Tibial artery (tissue), 4 donors: Measurements from ENCODE around the gene SELPLG.

Experiments
- DNase-seq, 2 donors: peaks; one replicate each; pipeline ENCODE4 v3.0.0-alpha.2; 2019
- H3K27ac ChIP-seq, 2 donors: fragments of 200-600 bp; sonication (generic) in 1 of 2; 1 replicate in 1 of 2; 2 replicates in 1 of 2; pipeline ENCODE4 v1.5.1; 2018 to 2019; ENCODE audit warnings: mild to moderate bottlenecking in 1 of 2
- H3K27me3 ChIP-seq, 2 donors: fragments of 200-600 bp; sonication (generic) in 1 of 2; one replicate each; pipeline versions ENCODE4 v1.5.1 to v1.6.0; 2016 to 2019
- H3K36me3 ChIP-seq, 3 donors: fragments of 200-600 bp; sonication (generic) in 2 of 3; one replicate each; pipeline ENCODE4 v1.5.1; 2016 to 2019; ENCODE audit warnings: mild to moderate bottlenecking in 2 of 3
- H3K4me1 ChIP-seq, 4 donors: fragments of 200-600 bp; sonication (generic) in 2 of 4; 1 replicate in 3 of 4; 2 replicates in 1 of 4; pipeline ENCODE4 v1.5.1; 2016 to 2019
- H3K4me3 ChIP-seq, 2 donors: fragments of 200-600 bp; sonication (generic) in 1 of 2; 1 replicate in 1 of 2; 2 replicates in 1 of 2; pipeline ENCODE4 v1.5.1; 2018 to 2019; ENCODE audit warnings: mild to moderate bottlenecking in 2 of 2
- H3K9me3 ChIP-seq, 3 donors: fragments of 200-600 bp; sonication (generic) in 1 of 3; one replicate each; pipeline ENCODE4 v1.5.1; 2016 to 2019
- CTCF ChIP-seq, 2 experiments: fragments of 200-600 bp in 1 of 2; fragments of 450-650 bp in 1 of 2; IDR thresholded peaks; one replicate each; pipeline ENCODE4 v1.5.1; 2017 to 2019; ENCODE audit warnings: antibody characterized with exemption in 2 of 2, mild to moderate bottlenecking in 1 of 2, moderate library complexity in 1 of 2
- intact Hi-C: fragments of 100-400 bp; cut with DNase I; formaldehyde crosslinking; loops from one replicate; pipeline ENCODE4 v1.15.0; 2023; ENCODE audit warnings: low total_unique reads

Gene SELPLG

DNA sequence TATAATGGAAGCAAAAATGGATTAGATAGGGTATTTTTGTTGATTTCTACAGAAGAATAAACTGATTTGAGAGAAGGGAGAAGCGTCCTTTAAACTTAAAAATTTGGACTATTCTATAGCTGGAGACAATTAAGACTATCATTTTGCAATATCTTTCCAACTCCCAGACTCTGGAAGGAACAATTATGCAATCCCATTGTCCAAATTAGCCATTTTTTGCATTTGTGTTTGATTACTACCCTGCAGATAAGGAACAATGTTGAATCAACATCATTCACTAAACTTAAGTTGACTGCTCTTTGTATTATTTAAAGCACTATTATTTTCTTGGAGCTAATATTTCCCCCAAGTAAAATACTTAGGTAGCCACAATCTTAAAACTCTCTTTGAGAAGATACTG lies 34.8 kb upstream of the SELPLG start:
- H3K9me3 ChIP-seq = no peaks in the 10 kb centered on the region
- H3K4me1 ChIP-seq = peaks cover 6 to 75% (median 57%) of the 10 kb centered on the region in 4 donors
- no peaks in the 10 kb centered on the region for H3K36me3 ChIP-seq
- H3K27ac ChIP-seq = peak overlapping the region; percentile 73 to 77
- H3K4me3 ChIP-seq = no peak overlapping the region
- intact Hi-C loops = loop anchor here (5.0 kb wide), 1 partner anchor 64 kb away; the partner anchor contains the start of gene CORO1C
- H3K27me3 ChIP-seq = no peaks in the 10 kb centered on the region
- no peak for DNase-seq
- TF ChIP-seq CTCF (IDR thresholded peaks at IDR 0.05) = no peak

- no peaks in the 10 kb centered on the region for H3K9me3 ChIP-seq
- intact Hi-C loops = loop anchor here (5.0 kb wide), 1 partner anchor 64 kb away; the partner anchor contains the start of gene CORO1C
- no peak for TF ChIP-seq CTCF (IDR thresholded peaks at IDR 0.05)
- no peaks in the 10 kb centered on the region for H3K36me3 ChIP-seq
- peak overlapping the region; percentile 73 to 77 for H3K27ac ChIP-seq
- H3K27me3 ChIP-seq = no peaks in the 10 kb centered on the region
- DNase-seq = no peak
- H3K4me1 ChIP-seq = peaks cover 6 to 80% (median 57%) of the 10 kb centered on the region in 4 donors
- H3K4me3 ChIP-seq = peak overlapping the region in 1 of 2 donors; percentile 2
These were observed 34.4 kb upstream of the SELPLG start for GRCh38 chr12:108668063-108668462.

GRCh38 chr12:108667349-108667748 lies 33.7 kb upstream of the SELPLG start:
- intact Hi-C loops = loop anchor here (5.0 kb wide), 1 partner anchor 65 kb away; the partner anchor contains the start of gene CORO1C

DNA sequence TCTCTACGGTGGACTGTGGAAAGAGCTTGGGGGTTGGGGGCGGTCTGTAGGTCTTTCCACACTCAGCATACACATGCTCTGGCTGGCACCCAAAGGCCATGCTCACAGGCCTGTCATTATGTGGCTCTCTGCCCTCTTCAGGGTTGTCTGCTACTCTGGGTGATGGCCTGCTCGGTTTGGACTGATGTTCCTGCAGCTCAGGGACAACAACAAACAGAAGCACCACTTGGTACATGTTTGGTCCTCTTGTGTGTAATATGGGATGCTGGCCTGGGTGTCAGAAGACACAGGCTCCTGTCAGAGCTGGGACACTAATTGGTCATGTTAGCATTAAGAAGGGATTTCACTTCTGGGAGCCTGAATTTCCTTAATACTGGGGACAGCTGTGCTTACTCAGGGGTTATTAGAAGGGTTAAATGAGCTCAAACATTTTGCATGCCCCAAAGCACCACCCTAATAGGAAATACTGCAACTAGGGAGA lies 32.7 kb upstream of the SELPLG start:
- H3K36me3 ChIP-seq = peaks cover 0 to 6% (median 6%) of the 10 kb centered on the region in 3 donors
- intact Hi-C loops = loop anchor here (5.0 kb wide), 1 partner anchor 66 kb away; the partner anchor contains the start of gene CORO1C
- TF ChIP-seq CTCF (IDR thresholded peaks at IDR 0.05) = no peak
- no peak overlapping the region for H3K4me3 ChIP-seq
- peak overlapping the region; percentile 73 to 77 for H3K27ac ChIP-seq
- DNase-seq = peak in 1 of 2 donors; percentile 62
- H3K27me3 ChIP-seq = no peaks in the 10 kb centered on the region
- H3K9me3 ChIP-seq = no peaks in the 10 kb centered on the region
- peaks cover 6 to 83% (median 57%) of the 10 kb centered on the region in 4 donors for H3K4me1 ChIP-seq

More at GRCh38 chr12:108667349-108667748, 33.7 kb upstream of the SELPLG start:
- Histone ChIP-seq H3K9me3 (no peaks in the 10 kb centered on the region), H3K4me3 (no peak overlapping the region), H3K36me3 (no peaks in the 10 kb centered on the region), H3K27ac (peak overlapping the region; percentile 73 to 77), H3K4me1 (peaks cover 6 to 83% (median 57%) of the 10 kb centered on the region in 4 donors), H3K27me3 (no peaks in the 10 kb centered on the region)
- DNase-seq = no peak
- no peak for TF ChIP-seq CTCF (IDR thresholded peaks at IDR 0.05)

DNA sequence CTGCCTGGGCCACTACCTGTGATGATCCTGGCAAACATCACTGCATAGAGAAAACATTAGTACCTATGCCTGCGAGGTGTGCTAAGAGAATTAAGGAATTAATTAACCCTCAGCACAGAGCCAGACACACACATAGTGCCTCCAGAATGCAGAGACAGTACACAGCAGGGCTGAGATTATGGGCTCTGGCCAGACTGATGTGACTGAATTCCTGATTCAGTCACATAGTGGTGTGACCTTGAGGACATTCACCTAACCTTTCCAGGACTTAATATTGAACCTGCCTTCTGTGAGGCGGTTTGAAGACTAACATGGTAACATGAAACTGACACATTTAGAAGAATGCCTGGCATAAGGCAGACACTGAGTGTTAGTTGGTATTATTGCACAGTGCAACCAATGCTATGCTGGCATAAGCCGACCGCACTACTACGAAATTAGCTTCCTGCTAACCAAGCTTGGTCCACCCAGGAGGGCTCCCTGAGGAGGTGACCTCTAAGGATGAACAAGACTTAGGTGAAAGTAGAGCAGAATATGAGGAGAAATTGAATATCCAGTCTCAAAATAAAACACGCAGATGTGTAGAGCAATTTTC lies 32.0 kb upstream of the SELPLG start:
- Histone ChIP-seq H3K4me1 (peaks cover 6 to 79% (median 53%) of the 10 kb centered on the region in 4 donors), H3K27ac (peak overlapping the region; percentile 73 to 77), H3K4me3 (no peak overlapping the region), H3K9me3 (no peaks in the 10 kb centered on the region), H3K36me3 (peaks cover 0 to 8% (median 8%) of the 10 kb centered on the region in 3 donors), H3K27me3 (no peaks in the 10 kb centered on the region)
- DNase-seq = no peak
- intact Hi-C loops = loop anchor here (2.0 to 5.0 kb wide), 3 partner anchors 67 to 189 kb away; partner anchors contain the start of gene CORO1C
- TF ChIP-seq CTCF (IDR thresholded peaks at IDR 0.05) = no peak
